ENCODE results near the gene SAA4.

DNA sequence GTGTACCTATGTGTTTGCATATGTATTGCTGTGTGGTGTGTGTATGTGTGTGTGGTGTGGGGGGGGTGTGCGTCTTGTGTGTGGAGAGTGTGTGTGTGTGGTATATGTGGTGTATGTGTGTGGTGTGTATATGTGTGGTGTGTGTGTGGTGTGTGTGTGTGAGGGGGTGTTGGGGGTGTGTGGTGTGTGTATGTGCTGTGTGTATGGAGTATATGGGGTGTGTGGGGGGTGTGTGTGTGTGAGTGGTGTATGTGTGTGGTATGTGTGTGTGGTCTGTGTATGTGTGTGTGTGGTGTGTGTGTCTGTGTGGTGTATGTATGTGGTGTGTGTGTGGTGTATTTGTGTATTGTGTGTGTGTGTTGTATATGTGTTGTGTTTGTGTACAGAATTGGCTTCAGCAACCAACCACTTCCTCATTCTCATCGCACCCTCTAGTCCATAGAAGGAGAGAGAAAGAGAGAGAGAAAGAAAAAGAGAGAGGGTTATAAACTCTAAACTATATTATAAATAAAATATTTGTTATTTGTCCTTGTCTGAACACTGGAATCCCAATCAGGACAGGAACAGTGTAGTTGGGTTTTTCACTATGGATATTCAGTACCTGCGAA lies 13.7 kb downstream of the SAA4 start:
- TF ChIP-seq, protein P1, sequence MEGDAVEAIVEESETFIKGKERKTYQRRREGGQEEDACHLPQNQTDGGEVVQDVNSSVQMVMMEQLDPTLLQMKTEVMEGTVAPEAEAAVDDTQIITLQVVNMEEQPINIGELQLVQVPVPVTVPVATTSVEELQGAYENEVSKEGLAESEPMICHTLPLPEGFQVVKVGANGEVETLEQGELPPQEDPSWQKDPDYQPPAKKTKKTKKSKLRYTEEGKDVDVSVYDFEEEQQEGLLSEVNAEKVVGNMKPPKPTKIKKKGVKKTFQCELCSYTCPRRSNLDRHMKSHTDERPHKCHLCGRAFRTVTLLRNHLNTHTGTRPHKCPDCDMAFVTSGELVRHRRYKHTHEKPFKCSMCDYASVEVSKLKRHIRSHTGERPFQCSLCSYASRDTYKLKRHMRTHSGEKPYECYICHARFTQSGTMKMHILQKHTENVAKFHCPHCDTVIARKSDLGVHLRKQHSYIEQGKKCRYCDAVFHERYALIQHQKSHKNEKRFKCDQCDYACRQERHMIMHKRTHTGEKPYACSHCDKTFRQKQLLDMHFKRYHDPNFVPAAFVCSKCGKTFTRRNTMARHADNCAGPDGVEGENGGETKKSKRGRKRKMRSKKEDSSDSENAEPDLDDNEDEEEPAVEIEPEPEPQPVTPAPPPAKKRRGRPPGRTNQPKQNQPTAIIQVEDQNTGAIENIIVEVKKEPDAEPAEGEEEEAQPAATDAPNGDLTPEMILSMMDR (IDR thresholded peaks at IDR 0.05 in 2 of 3, conservative IDR thresholded peaks at IDR 0.05 in 1 of 3; ENCODE audit: borderline replicate concordance in 1 of 3, insufficient read depth in 1 of 3, low read depth in 2 of 3, low read length in 2 of 3) = no peak
- TF ChIP-seq EZH2 (IDR thresholded peaks at IDR 0.05) (no peak), POLR2AphosphoS5 (IDR thresholded peaks at IDR 0.05; ENCODE audit: low read depth, low read length) (no peak), SIN3A (IDR thresholded peaks at IDR 0.05; ENCODE audit: low read depth) (no peak), POLR2A (IDR thresholded peaks at IDR 0.05; ENCODE audit: borderline replicate concordance, extremely low read depth, insufficient read depth, insufficient read length) (no peak), EZH2phosphoT487 (IDR thresholded peaks at IDR 0.05; ENCODE audit: borderline replicate concordance) (no peak), YY1 (IDR thresholded peaks at IDR 0.05; ENCODE audit: extremely low read depth, insufficient replicate concordance, low read depth, low read length) (no peak), SP1 (IDR thresholded peaks at IDR 0.05; ENCODE audit: low read depth) (no peak)
- TF ChIP-seq, protein P2, sequence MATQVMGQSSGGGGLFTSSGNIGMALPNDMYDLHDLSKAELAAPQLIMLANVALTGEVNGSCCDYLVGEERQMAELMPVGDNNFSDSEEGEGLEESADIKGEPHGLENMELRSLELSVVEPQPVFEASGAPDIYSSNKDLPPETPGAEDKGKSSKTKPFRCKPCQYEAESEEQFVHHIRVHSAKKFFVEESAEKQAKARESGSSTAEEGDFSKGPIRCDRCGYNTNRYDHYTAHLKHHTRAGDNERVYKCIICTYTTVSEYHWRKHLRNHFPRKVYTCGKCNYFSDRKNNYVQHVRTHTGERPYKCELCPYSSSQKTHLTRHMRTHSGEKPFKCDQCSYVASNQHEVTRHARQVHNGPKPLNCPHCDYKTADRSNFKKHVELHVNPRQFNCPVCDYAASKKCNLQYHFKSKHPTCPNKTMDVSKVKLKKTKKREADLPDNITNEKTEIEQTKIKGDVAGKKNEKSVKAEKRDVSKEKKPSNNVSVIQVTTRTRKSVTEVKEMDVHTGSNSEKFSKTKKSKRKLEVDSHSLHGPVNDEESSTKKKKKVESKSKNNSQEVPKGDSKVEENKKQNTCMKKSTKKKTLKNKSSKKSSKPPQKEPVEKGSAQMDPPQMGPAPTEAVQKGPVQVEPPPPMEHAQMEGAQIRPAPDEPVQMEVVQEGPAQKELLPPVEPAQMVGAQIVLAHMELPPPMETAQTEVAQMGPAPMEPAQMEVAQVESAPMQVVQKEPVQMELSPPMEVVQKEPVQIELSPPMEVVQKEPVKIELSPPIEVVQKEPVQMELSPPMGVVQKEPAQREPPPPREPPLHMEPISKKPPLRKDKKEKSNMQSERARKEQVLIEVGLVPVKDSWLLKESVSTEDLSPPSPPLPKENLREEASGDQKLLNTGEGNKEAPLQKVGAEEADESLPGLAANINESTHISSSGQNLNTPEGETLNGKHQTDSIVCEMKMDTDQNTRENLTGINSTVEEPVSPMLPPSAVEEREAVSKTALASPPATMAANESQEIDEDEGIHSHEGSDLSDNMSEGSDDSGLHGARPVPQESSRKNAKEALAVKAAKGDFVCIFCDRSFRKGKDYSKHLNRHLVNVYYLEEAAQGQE (IDR thresholded peaks at IDR 0.05; ENCODE audit: low read depth) = no peak
- TF ChIP-seq, protein P3, sequence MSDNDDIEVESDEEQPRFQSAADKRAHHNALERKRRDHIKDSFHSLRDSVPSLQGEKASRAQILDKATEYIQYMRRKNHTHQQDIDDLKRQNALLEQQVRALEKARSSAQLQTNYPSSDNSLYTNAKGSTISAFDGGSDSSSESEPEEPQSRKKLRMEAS (IDR thresholded peaks at IDR 0.05) = no peak
- TF ChIP-seq, protein P4, sequence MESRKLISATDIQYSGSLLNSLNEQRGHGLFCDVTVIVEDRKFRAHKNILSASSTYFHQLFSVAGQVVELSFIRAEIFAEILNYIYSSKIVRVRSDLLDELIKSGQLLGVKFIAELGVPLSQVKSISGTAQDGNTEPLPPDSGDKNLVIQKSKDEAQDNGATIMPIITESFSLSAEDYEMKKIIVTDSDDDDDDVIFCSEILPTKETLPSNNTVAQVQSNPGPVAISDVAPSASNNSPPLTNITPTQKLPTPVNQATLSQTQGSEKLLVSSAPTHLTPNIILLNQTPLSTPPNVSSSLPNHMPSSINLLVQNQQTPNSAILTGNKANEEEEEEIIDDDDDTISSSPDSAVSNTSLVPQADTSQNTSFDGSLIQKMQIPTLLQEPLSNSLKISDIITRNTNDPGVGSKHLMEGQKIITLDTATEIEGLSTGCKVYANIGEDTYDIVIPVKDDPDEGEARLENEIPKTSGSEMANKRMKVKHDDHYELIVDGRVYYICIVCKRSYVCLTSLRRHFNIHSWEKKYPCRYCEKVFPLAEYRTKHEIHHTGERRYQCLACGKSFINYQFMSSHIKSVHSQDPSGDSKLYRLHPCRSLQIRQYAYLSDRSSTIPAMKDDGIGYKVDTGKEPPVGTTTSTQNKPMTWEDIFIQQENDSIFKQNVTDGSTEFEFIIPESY (IDR thresholded peaks at IDR 0.05; ENCODE audit: extremely low read depth, insufficient replicate concordance, low read length) = no peak
- TF ChIP-seq, protein P5, sequence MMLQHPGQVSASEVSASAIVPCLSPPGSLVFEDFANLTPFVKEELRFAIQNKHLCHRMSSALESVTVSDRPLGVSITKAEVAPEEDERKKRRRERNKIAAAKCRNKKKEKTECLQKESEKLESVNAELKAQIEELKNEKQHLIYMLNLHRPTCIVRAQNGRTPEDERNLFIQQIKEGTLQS (IDR thresholded peaks at IDR 0.05) = no peak

All from HCT116 (cell line).